ENCODE results near the gene DHRSX.

DNA sequence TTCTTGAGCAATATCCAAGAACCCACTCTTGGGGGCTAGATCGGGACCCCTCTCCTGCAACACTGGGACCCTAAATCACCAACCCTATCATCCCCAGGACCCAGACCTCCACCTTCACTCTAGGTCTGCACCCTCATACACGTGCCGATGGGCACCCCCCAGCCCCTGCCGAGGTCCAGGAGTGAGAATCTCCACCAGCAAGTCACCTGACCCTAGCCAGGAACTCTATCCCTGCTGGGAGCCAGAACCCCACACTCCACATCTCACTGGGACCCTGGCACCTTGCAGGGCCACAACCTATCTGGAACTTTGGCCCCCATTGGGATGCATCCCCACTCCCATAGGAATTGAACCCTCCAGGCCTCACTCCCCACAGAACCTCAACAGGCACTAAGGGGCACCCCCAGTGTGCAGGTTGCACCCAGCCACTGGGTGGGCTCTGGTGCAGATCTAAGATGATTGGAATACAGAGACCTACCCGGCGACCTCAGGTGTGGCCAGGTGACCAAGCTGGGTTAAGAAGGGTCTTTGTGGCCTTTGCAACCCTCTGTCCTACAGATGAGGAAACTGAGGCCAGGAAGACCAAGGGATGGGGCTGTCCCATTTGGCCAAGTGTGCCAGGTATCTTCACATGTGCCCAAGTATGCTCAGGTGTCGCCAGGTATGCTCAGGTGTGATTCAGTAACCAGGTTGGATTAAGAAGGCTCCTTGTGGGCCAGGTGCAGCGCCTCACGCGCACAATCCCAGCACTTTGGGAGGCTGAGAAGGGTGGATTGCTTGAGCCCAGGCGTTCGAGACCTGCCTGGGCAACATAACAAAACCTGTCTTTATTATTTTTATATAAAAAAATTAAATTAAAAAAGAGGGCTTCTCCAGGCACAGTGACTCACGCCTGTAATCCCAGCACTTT lies 3.1 kb upstream of the DHRSX start:
- TF ChIP-seq GATA3 (IDR thresholded peaks at IDR 0.05; ENCODE audit: low read depth, low read length) (no peak), GATA2 (IDR thresholded peaks at IDR 0.05; ENCODE audit: low read depth, low read length) (no peak)

All from SH-SY5Y (cell line).